ENCODE data around the gene C6orf132. TPM values are rescaled to one million over a fixed set of nuclear protein-coding genes. Genes with fewer than 3 reads are reported as not detected.

C6orf132 gene
- total RNA-seq, 1 donor from 2014 or later = 1.3 TPM

GRCh38 chr6:42184475-42184874 is 42.1 kb upstream of the C6orf132 start:
- no peak for DNase-seq (ENCODE audit: low spot score in 2 of 2)
- H3K4me1 ChIP-seq = no peaks in the 10 kb centered on the region
- intact Hi-C loops (cut with DNase I) = no loop called here
- no peak overlapping the region for H3K4me3 ChIP-seq
- no peaks in the 10 kb centered on the region for H3K27me3 ChIP-seq
- H3K36me3 ChIP-seq = no peaks in the 10 kb centered on the region
- H3K9me3 ChIP-seq = no peaks in the 10 kb centered on the region
- no peak overlapping the region for H3K27ac ChIP-seq
- TF ChIP-seq CTCF (IDR thresholded peaks at IDR 0.05) = no peak

GRCh38 chr6:42182101-42182500 is 39.7 kb upstream of the C6orf132 start:
- DNase-seq (ENCODE audit: low spot score in 2 of 2) = no peak
- Histone ChIP-seq H3K27me3 (no peaks in the 10 kb centered on the region), H3K27ac (no peak overlapping the region), H3K4me3 (no peak overlapping the region), H3K4me1 (no peaks in the 10 kb centered on the region), H3K36me3 (no peaks in the 10 kb centered on the region), H3K9me3 (no peaks in the 10 kb centered on the region)
- intact Hi-C loops (cut with DNase I) = no loop called here
- no peak for TF ChIP-seq CTCF (IDR thresholded peaks at IDR 0.05)

GRCh38 chr6:42179945-42180313 is 37.5 kb upstream of the C6orf132 start:
- no peak for TF ChIP-seq CTCF (IDR thresholded peaks at IDR 0.05)
- no peak for DNase-seq (ENCODE audit: low spot score in 2 of 2)
- Histone ChIP-seq H3K9me3 (no peaks in the 10 kb centered on the region), H3K27me3 (no peaks in the 10 kb centered on the region), H3K27ac (no peak overlapping the region), H3K4me3 (no peak overlapping the region), H3K36me3 (no peaks in the 10 kb centered on the region), H3K4me1 (no peaks in the 10 kb centered on the region)
- intact Hi-C loops (cut with DNase I) = no loop called here

- intact Hi-C loops (cut with DNase I) = no loop called here
- Histone ChIP-seq H3K27ac (no peak overlapping the region), H3K9me3 (no peaks in the 10 kb centered on the region), H3K4me1 (no peaks in the 10 kb centered on the region), H3K4me3 (no peak overlapping the region), H3K36me3 (no peaks in the 10 kb centered on the region), H3K27me3 (no peaks in the 10 kb centered on the region)
- no peak for TF ChIP-seq CTCF (IDR thresholded peaks at IDR 0.05)
- DNase-seq (ENCODE audit: low spot score in 2 of 2) = no peak
These were observed 37.0 kb upstream of the C6orf132 start for GRCh38 chr6:42179261-42179944.

- Histone ChIP-seq H3K4me3 (no peak overlapping the region), H3K9me3 (no peaks in the 10 kb centered on the region), H3K27me3 (no peaks in the 10 kb centered on the region), H3K4me1 (no peaks in the 10 kb centered on the region), H3K36me3 (no peaks in the 10 kb centered on the region), H3K27ac (no peak overlapping the region)
- no peak for DNase-seq (ENCODE audit: low spot score in 2 of 2)
- intact Hi-C loops (cut with DNase I) = no loop called here
- no peak for TF ChIP-seq CTCF (IDR thresholded peaks at IDR 0.05)
These were observed 35.3 kb upstream of the C6orf132 start for GRCh38 chr6:42177514-42178364.
